Keratinocyte (primary cell): ENCODE measurements around the gene PCK2.

Experiments
- EZH2 ChIP-seq: IDR thresholded peaks from one replicate; pipeline ENCODE4 v1.6.1; 2012; ENCODE audit warnings: inconsistent platforms, mild to moderate bottlenecking, low read length, moderate library complexity
- TF ChIP-seq, protein P1 (sequence below), 3 experiments: IDR thresholded peaks in 1 of 3; conservative IDR thresholded peaks in 1 of 3; optimal IDR thresholded peaks in 1 of 3; 2 replicates in 2 of 3; 3 replicates in 1 of 3; pipeline versions ENCODE3 to v1.5.1; 2011; ENCODE audit warnings: low read length in 3 of 3, mild to moderate bottlenecking in 3 of 3, moderate library complexity in 2 of 3, control low read depth in 1 of 3, inconsistent platforms in 1 of 3; ENCODE audit not compliant: insufficient read depth in 2 of 3; ENCODE audit errors: extremely low read depth in 1 of 3

DNA sequence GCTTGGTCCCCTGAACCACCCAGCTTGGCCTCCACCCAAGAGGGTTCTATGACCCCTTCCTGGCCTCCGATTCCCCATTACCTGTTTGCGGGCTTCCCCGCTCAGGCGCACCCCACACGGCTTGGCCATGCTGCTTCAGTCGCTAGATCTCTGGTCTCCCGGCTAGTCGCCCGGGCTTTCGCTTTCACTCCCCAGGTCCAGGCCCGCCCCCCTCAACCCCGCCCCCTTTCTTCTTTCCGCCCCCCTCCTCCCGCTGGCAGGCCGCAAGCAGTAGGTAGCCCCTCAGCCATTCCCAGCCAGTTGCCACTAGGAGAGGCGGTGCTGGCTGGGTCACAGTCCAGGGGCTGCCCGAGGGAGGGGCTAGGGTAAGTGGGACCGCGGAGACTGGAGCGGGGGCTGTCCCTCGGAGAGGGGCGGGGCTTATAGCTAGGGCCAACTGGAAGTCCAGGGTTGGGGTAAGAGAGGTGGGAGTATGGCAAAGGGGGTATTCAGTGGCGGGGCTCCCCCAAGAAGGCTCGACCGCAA is 52.4 kb downstream of the PCK2 start, which contains the start of gene PSME2:
- TF ChIP-seq EZH2: no peak
- TF ChIP-seq, protein P1, sequence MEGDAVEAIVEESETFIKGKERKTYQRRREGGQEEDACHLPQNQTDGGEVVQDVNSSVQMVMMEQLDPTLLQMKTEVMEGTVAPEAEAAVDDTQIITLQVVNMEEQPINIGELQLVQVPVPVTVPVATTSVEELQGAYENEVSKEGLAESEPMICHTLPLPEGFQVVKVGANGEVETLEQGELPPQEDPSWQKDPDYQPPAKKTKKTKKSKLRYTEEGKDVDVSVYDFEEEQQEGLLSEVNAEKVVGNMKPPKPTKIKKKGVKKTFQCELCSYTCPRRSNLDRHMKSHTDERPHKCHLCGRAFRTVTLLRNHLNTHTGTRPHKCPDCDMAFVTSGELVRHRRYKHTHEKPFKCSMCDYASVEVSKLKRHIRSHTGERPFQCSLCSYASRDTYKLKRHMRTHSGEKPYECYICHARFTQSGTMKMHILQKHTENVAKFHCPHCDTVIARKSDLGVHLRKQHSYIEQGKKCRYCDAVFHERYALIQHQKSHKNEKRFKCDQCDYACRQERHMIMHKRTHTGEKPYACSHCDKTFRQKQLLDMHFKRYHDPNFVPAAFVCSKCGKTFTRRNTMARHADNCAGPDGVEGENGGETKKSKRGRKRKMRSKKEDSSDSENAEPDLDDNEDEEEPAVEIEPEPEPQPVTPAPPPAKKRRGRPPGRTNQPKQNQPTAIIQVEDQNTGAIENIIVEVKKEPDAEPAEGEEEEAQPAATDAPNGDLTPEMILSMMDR (optimal IDR thresholded peaks at IDR 0.05 in 1 of 3, IDR thresholded peaks at IDR 0.05 in 1 of 3, conservative IDR thresholded peaks at IDR 0.05 in 1 of 3; ENCODE audit: extremely low read depth in 1 of 3, insufficient read depth in 2 of 3, low read length in 3 of 3): no peak
